Activated T-cell treated with anti-CD3 and anti-CD28 coated beads, Interleukin-2, amount 50 U/mL, for 72 hours (primary cell): ENCODE results near the gene SPN. TPM values are rescaled to one million over a fixed set of nuclear protein-coding genes. Genes with fewer than 3 reads are reported as not detected.
"Not testable (repeated sequence)": the region's sequence is repeated elsewhere in the genome, so short reads cannot be mapped to it uniquely, and the experiment has no call there.

Source experiments
- ATAC-seq, 2 donors: fragments of 150-1000 bp; cut with Tn5 transposase; replicated peaks in 1 of 2; 2 replicates each; pipeline ENCODE4 v1.10.0; 2021; ENCODE audit warnings: moderate library complexity in 2 of 2, mild to moderate bottlenecking in 1 of 2
- DNase-seq, 2 donors: peaks; one replicate each; pipeline ENCODE4 v3.0.0; 2021 to 2022; ENCODE audit warnings: mixed read lengths in 1 of 2
- H3K27ac Mint-ChIP-seq: one replicate; pipeline ENCODE4 v1.8.0; 2022; ENCODE audit warnings: mild to moderate bottlenecking, moderate library complexity, mixed read lengths
- H3K27me3 Mint-ChIP-seq: one replicate; pipeline ENCODE4 v1.8.0; 2022; ENCODE audit warnings: low read depth, mixed read lengths
- H3K36me3 Mint-ChIP-seq, 2 donors: one replicate each; pipeline ENCODE4 v1.8.0; 2022; ENCODE audit warnings: mixed read lengths in 2 of 2, mild to moderate bottlenecking in 1 of 2; ENCODE audit not compliant: insufficient read depth in 2 of 2
- H3K4me1 Mint-ChIP-seq: one replicate; pipeline ENCODE4 v1.8.0; 2022; ENCODE audit warnings: low read depth, mixed read lengths
- H3K4me3 Mint-ChIP-seq, 2 donors: one replicate each; pipeline ENCODE4 v1.8.0; 2022; ENCODE audit warnings: mild to moderate bottlenecking in 2 of 2, mixed read lengths in 2 of 2, moderate library complexity in 2 of 2
- H3K9me3 Mint-ChIP-seq, 2 donors: one replicate each; pipeline ENCODE4 v1.8.0; 2022; ENCODE audit warnings: mixed read lengths in 2 of 2
- total RNA-seq, 2 donors: library from RNA; stranded (reverse); gene quantifications; one replicate each; pipeline ENCODE4 v1.2.3, GENCODE V29; 2022

The SPN gene
- total RNA-seq, 2 donors from 2014 or later, result 77.4 to 84.4 TPM

DNA sequence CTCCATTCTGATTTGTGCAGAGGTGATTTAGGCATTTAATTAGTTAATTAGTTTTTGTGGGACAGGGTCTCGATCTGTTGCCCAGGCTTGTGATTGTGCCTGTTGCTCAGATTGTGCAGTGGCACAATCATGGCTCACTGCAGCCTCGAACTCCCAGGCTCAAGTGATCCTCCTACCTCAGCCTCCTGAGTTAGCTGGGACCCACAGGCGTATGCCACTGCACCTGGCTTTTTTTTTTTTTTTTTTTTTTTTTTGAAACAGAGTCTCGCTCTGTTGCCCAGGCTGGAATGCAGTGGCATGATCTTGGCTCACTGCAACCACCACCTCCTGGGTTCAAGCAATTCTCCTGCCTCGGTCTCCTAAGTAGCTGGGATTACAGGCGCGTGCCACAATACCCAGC is 9.2 kb upstream of the SPN start:
- not testable (repeated sequence) for H3K4me3 Mint-ChIP-seq, H3K9me3 Mint-ChIP-seq, H3K4me1 Mint-ChIP-seq, ATAC-seq, H3K27me3 Mint-ChIP-seq, DNase-seq, H3K27ac Mint-ChIP-seq, H3K36me3 Mint-ChIP-seq

DNA sequence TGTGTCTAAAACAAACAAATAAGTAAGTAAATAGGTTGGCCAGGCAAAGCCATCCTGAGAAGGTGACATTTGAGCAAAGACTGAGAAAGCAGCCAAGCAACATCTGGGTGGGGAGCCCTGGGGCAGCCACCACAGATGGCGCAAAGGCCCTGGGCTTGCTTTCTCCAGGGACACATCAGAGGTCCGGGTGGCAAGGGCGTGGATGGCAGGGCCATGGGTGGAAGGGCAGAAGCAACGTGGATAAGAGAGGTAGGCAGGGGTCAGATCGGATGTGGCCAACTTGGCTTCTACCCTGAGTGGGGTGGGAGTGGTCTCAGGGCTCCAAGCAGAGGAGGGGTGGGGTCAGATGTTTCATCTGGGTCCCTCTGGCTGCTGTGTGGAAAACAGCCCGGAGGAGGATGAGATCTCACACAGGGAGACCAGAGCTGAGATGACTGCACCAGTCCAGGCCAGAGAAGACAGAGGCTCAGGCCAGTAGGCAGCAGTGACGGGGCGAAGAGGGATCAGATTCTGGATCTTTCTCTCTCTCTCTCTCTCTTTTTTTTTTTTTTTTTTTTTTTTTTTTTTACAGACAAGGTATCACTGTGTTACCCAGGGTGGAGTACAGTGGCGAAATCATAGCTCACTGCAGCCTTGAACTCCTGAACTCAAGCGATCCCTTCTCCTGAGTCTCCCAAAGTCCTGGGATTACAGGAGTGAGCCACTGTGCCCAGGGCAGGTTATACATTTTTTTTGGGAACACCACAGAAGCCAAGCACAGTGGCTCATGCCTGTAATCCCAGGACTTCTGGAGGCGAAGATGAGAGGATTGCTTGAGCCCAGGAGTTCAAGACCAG is 6.1 kb upstream of the SPN start:
- Mint-ChIP-seq H3K4me3 (no peak overlapping the region), H3K36me3 (no peaks in the 10 kb centered on the region), H3K27ac (peak overlapping the region; percentile 58), H3K9me3 (no peaks in the 10 kb centered on the region), H3K4me1 (peaks cover 26% of the 10 kb centered on the region), H3K27me3 (no peaks in the 10 kb centered on the region)
- ATAC-seq (no peak), DNase-seq (no peak)

DNA sequence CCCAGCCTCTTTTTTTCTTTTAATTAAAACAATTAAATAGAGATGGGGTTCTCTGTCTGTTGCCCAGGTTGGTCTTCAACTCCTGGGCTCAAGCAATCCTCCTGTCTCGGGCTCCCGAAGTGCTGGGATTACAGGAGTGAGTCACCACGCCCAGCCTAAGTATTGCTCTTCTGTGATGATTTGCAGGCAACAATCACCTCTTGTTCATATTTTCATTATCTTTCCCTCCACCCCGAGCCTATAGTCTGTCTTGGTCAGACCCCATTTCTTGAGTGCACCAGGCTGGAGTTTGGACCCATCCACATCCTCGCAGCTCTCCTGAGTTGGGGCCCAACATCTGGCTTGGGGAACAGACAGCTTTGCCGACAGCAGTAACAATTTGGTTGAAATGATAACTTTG is 4.3 kb upstream of the SPN start:
- H3K27ac Mint-ChIP-seq, result no peak overlapping the region
- DNase-seq (no peak), ATAC-seq (no peak)
- H3K9me3 Mint-ChIP-seq, result no peaks in the 10 kb centered on the region
- no peak overlapping the region for H3K4me3 Mint-ChIP-seq
- H3K4me1 Mint-ChIP-seq, result peaks cover 40% of the 10 kb centered on the region
- no peaks in the 10 kb centered on the region for H3K27me3 Mint-ChIP-seq
- peaks cover 2 to 6% of the 10 kb centered on the region in 2 donors for H3K36me3 Mint-ChIP-seq

DNA sequence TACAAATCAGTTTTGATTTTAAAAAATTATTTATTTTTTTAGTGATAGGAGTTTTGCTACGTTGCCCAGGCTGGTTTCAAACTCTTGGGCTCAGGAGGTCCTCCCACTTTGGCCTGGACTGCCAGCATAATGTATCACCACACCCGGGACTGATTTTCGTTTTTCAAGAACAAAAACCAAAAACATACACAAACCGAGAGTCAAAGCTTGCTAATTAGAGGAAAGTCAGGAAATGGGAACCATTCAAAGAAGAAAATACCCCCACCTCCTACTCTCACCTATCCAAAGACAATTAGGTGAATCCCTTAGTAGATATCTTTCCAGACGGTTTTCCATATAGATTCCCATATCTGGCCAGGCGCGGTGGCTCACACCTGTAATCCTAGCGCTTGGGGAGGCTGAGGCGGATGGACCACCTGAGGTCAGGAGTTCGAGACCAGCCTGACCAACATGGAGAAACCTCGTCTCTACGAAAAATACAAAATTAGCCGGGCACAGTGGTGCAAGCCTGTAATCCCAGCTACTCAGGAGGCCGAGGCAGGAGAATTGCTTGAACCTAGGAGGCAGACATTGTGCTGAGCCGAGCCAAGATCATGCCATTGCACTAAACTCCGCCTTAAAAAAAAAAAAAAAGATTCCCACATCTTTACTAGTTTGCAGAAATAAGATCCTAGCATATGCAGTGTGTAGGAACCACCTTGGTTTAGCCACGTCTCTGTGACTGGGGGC is 883 bp upstream of the SPN start:
- Mint-ChIP-seq H3K4me1 (peaks cover 74% of the 10 kb centered on the region), H3K4me3 (peak overlapping the region; percentile 92 to 94), H3K9me3 (no peaks in the 10 kb centered on the region), H3K27ac (peak overlapping the region; percentile 76), H3K36me3 (peaks cover 15 to 25% of the 10 kb centered on the region in 2 donors), H3K27me3 (no peaks in the 10 kb centered on the region)
- DNase-seq (no peak), ATAC-seq (no peak)

DNA sequence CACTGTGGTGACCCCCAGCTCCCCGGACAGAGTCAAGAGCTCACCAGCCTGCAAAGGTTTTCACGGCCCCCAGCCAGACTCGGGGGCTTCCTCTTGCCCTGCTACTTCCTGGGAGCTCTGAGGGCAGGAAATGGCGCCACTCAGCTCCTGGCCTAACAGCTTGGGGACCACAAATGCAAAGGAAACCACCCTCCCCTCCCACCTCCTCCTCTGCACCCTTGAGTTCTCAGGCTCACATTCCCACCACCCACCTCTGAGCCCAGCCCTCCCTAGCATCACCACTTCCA is 375 bp upstream of the SPN start:
- peak; percentile 44 to 50 for DNase-seq
- H3K9me3 Mint-ChIP-seq, result no peaks in the 10 kb centered on the region
- peaks cover 79% of the 10 kb centered on the region for H3K4me1 Mint-ChIP-seq

DNA sequence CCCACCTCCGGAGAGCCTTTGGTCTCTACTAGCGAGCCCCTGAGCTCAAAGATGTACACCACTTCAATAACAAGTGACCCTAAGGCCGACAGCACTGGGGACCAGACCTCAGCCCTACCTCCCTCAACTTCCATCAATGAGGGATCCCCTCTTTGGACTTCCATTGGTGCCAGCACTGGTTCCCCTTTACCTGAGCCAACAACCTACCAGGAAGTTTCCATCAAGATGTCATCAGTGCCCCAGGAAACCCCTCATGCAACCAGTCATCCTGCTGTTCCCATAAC is 702 bp downstream of the SPN start:
- Mint-ChIP-seq H3K27ac (peak overlapping the region; percentile 76), H3K4me1 (peaks cover 80% of the 10 kb centered on the region), H3K27me3 (no peaks in the 10 kb centered on the region), H3K4me3 (peak overlapping the region; percentile 92 to 94), H3K36me3 (peaks cover 15 to 29% of the 10 kb centered on the region in 2 donors), H3K9me3 (no peaks in the 10 kb centered on the region)
- DNase-seq (peak in 1 of 2 donors; percentile 32), ATAC-seq (peak; percentile 3 to 21)

More for the DNA sequence above, 375 bp upstream of the SPN start:
- Mint-ChIP-seq H3K27ac (peak overlapping the region; percentile 76), H3K27me3 (no peaks in the 10 kb centered on the region), H3K4me3 (peak overlapping the region; percentile 92 to 94), H3K36me3 (peaks cover 15 to 29% of the 10 kb centered on the region in 2 donors)
- ATAC-seq, result peak; percentile 18 to 29

DNA sequence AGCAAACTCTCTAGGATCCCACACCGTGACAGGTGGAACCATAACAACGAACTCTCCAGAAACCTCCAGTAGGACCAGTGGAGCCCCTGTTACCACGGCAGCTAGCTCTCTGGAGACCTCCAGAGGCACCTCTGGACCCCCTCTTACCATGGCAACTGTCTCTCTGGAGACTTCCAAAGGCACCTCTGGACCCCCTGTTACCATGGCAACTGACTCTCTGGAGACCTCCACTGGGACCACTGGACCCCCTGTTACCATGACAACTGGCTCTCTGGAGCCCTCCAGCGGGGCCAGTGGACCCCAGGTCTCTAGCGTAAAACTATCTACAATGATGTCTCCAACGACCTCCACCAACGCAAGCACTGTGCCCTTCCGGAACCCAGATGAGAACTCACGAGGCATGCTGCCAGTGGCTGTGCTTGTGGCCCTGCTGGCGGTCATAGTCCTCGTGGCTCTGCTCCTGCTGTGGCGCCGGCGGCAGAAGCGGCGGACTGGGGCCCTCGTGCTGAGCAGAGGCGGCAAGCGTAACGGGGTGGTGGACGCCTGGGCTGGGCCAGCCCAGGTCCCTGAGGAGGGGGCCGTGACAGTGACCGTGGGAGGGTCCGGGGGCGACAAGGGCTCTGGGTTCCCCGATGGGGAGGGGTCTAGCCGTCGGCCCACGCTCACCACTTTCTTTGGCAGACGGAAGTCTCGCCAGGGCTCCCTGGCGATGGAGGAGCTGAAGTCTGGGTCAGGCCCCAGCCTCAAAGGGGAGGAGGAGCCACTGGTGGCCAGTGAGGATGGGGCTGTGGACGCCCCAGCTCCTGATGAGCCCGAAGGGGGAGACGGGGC is 1.3 kb downstream of the SPN start:
- ATAC-seq (peak; percentile 52 to 60), DNase-seq (peak; percentile 64 to 75)
- peaks cover 75% of the 10 kb centered on the region for H3K4me1 Mint-ChIP-seq
- H3K9me3 Mint-ChIP-seq, result no peaks in the 10 kb centered on the region
- peak overlapping the region; percentile 97 for H3K27ac Mint-ChIP-seq
- H3K4me3 Mint-ChIP-seq, result peak overlapping the region; percentile 92 to 94
- H3K27me3 Mint-ChIP-seq, result no peaks in the 10 kb centered on the region
- H3K36me3 Mint-ChIP-seq, result peaks cover 15 to 29% of the 10 kb centered on the region in 2 donors

DNA sequence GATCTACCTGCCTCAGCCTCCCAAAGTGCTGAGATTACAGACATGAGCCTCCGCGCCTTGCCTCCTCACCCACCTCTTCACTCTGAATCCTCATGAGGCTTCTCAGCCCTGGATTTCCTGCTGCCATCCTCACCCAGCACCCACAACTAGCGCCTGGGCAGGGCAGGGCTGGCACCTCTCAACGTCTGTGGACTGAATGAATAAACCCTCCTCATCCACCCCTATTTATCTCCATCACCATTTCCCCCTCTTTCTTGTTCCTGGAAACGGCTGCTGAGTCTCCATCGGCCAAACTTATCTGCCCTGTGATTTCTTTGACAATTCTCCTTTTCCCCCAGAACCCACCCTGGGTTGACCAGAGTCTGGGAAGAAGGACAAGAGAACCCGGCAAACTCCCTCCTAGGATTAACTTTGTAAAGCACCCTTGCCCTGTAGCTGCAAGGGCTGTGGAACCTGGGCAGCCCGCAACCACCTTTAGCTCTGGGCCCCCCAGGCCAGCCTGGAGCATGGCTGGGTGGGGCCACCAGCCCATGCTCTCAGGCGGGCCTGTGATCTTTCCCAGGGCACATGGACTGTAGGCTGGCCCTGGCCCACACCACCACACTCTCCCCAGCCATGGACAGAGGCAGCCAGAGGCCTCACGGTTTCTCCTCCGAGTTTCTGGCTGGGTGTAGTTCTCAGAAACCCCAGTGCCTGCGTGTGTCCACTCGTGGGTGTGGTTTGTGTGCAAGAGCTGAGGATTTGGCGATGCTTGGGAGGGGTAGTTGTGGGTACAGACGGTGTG is 2.4 kb downstream of the SPN start:
- ATAC-seq, result peak in 1 of 2 donors; percentile 18
- Mint-ChIP-seq H3K4me1 (peaks cover 72% of the 10 kb centered on the region), H3K27ac (peak overlapping the region; percentile 97), H3K4me3 (peak overlapping the region; percentile 92 to 94), H3K9me3 (no peaks in the 10 kb centered on the region), H3K36me3 (peaks cover 15 to 29% of the 10 kb centered on the region in 2 donors), H3K27me3 (no peaks in the 10 kb centered on the region)
- peak in 1 of 2 donors; percentile 35 for DNase-seq

DNA sequence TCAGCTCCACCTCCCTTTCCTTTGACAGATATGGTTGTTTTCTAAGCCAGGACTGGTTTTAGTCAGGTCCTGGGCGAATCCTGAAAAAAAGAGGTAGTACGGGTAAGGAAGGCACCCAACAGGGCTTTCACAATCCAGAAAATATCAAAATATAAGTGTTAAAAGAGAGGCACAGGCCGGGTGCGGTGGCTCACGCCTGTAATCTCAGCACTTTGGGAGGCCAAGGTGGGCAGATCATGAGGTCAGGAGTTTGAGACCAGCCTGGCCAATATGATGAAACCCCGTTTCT is 4.2 kb downstream of the SPN start:
- Mint-ChIP-seq H3K4me3 (peak overlapping the region; percentile 92 to 94), H3K4me1 (peaks cover 58% of the 10 kb centered on the region), H3K27ac (peak overlapping the region; percentile 86), H3K36me3 (peaks cover 18 to 34% of the 10 kb centered on the region in 2 donors)
- not testable (repeated sequence) for DNase-seq, ATAC-seq, H3K9me3 Mint-ChIP-seq, H3K27me3 Mint-ChIP-seq

DNA sequence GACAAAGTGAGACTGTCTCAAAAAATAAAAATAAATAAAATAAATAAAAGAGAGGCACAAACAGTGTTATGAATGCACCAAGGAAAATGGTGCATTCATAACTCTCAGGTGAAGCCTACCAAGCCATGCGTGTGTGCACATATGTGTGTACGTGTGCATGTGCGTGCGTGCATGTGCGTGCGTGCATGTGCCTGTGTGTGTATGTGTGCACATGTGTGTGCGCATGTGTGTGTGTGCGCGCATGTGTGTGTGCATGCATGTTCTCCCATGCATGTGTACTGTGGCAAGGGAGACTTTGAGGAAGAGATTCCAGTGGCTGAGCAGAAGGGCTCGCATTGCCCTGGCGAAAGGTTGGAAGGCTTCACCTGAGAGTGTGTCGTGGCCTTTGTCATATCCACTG is 4.7 kb downstream of the SPN start:
- H3K27ac Mint-ChIP-seq, result no peak overlapping the region
- peaks cover 53% of the 10 kb centered on the region for H3K4me1 Mint-ChIP-seq
- H3K4me3 Mint-ChIP-seq, result no peak overlapping the region
- no peaks in the 10 kb centered on the region for H3K9me3 Mint-ChIP-seq
- no peaks in the 10 kb centered on the region for H3K27me3 Mint-ChIP-seq
- H3K36me3 Mint-ChIP-seq, result peaks cover 18 to 34% of the 10 kb centered on the region in 2 donors
- ATAC-seq (no peak), DNase-seq (no peak)

DNA sequence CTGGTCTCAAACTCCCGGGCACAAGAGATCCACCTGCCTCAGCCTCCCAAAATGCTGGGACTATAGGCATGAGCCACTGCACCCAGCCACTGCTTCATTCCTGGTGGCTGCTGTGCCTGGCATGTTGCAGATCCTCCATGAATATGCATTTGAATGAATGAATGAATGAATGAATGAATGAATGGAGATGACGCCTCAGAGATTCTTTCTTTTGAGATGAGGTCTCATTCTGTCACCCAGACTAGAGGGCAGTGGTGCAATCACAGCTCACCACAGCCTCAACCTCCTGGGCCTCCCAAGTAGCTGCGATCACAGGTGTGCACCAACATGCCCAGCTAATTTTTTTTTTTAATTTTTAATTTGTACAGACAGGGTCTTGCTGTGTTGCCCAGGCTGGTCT is 5.2 kb downstream of the SPN start:
- no peak overlapping the region for H3K27ac Mint-ChIP-seq
- no peak overlapping the region for H3K4me3 Mint-ChIP-seq
- H3K4me1 Mint-ChIP-seq, result peaks cover 50% of the 10 kb centered on the region
- H3K9me3 Mint-ChIP-seq, result no peaks in the 10 kb centered on the region
- DNase-seq (no peak), ATAC-seq (no peak)
- H3K36me3 Mint-ChIP-seq, result peaks cover 16 to 35% of the 10 kb centered on the region in 2 donors
- H3K27me3 Mint-ChIP-seq, result no peaks in the 10 kb centered on the region

DNA sequence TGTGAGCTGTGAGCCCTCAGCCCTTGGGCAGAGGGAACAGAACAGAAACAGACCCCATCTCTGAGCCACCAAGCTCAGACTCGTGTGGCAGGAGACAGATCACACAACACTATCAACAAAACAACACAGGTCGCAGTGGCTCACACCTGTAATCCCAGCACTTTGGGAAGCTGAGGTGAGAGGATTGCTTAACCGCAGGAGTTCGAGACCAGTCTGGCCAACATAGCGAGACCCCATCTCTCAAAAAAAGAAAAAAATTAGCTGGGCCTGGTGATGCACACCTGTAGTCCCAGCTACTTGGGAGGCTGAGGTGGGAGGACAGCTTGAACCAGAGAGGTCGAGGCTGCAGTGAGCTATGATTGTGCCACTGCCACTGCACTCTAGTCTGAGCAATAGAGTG is 10.5 kb downstream of the SPN start:
- Mint-ChIP-seq H3K9me3 (no peaks in the 10 kb centered on the region), H3K36me3 (peaks cover 4 to 9% of the 10 kb centered on the region in 2 donors), H3K4me1 (peaks cover 17% of the 10 kb centered on the region), H3K27ac (no peak overlapping the region), H3K27me3 (no peaks in the 10 kb centered on the region), H3K4me3 (no peak overlapping the region)
- DNase-seq (no peak), ATAC-seq (no peak)
